Coronary artery (tissue), 2 donors: ENCODE measurements around the gene HCN1.

Experiments used
- DNase-seq: peaks from one replicate; pipeline ENCODE4 v3.0.0-alpha.2; 2017; ENCODE audit warnings: low spot score
- H3K27ac ChIP-seq, 2 donors: fragments of 200-600 bp; sonication (generic); one replicate each; pipeline ENCODE4 v1.5.1; 2016 to 2019
- H3K4me3 ChIP-seq: fragments of 200-600 bp; sonication (generic); 2 replicates; pipeline ENCODE4 v1.5.1; 2016; ENCODE audit warnings: mild to moderate bottlenecking, moderate library complexity
- CTCF ChIP-seq: fragments of 200-600 bp; sonication (generic); IDR thresholded peaks from one replicate; pipeline ENCODE4 v1.5.1; 2019; ENCODE audit warnings: antibody characterized with exemption

Gene HCN1

GRCh38 chr5:45677524-45677923, 18.7 kb downstream of the HCN1 start:
- H3K27ac ChIP-seq, result no peak overlapping the region
- DNase-seq, result no peak
- TF ChIP-seq CTCF, result no peak

GRCh38 chr5:45672271-45672670, 23.9 kb downstream of the HCN1 start:
- DNase-seq, result no peak
- no peak overlapping the region for H3K4me3 ChIP-seq
- no peak for TF ChIP-seq CTCF

More at GRCh38 chr5:45677524-45677923, 18.7 kb downstream of the HCN1 start:
- no peak overlapping the region for H3K4me3 ChIP-seq

GRCh38 chr5:45648744-45649143, 47.4 kb downstream of the HCN1 start:
- no peak for DNase-seq
- H3K27ac ChIP-seq, result no peak overlapping the region
- no peak overlapping the region for H3K4me3 ChIP-seq
- no peak for TF ChIP-seq CTCF

More at GRCh38 chr5:45672271-45672670, 23.9 kb downstream of the HCN1 start:
- no peak overlapping the region for H3K27ac ChIP-seq

GRCh38 chr5:45643056-45643455, 53.1 kb downstream of the HCN1 start:
- TF ChIP-seq CTCF, result no peak
- H3K4me3 ChIP-seq, result no peak overlapping the region
- no peak overlapping the region for H3K27ac ChIP-seq
- DNase-seq, result no peak

- no peak for DNase-seq
- TF ChIP-seq CTCF, result no peak
- Histone ChIP-seq H3K4me3 (no peak overlapping the region), H3K27ac (no peak overlapping the region)
Observed at GRCh38 chr5:45642370-45642769, 53.8 kb downstream of the HCN1 start.

GRCh38 chr5:45639040-45639439, 57.1 kb downstream of the HCN1 start:
- H3K4me3 ChIP-seq, result no peak overlapping the region
- no peak for TF ChIP-seq CTCF
- H3K27ac ChIP-seq, result no peak overlapping the region
- no peak for DNase-seq

- DNase-seq, result no peak
- H3K27ac ChIP-seq, result no peak overlapping the region
- TF ChIP-seq CTCF, result no peak
- no peak overlapping the region for H3K4me3 ChIP-seq
Observed at GRCh38 chr5:45627076-45627656, 69.0 kb downstream of the HCN1 start.
